NCI-H187 treated with DMSO at 0.1 percent for 48 hours (cell line): Measurements from ENCODE around the gene POLN.

ENCODE experiments used
- DNase-seq: peaks from one replicate; lab custom pipeline; 2025; lab: John Stamatoyannopoulos, UW

Gene POLN

GRCh38 chr4:2262145-2262943, 20.4 kb upstream of the POLN start:
- peak; percentile 92 for DNase-seq

- no peak for DNase-seq
Measured at GRCh38 chr4:2261853-2262144, 19.9 kb upstream of the POLN start, which contains the start of gene MXD4. MXD4 (minus strand) TSS chr4:2262109; CDS start chr4:2261980, 129 bp downstream.

GRCh38 chr4:2261110-2261852, 19.4 kb upstream of the POLN start:
- DNase-seq: no peak

- DNase-seq: no peak
Measured at GRCh38 chr4:2260344-2261109, 18.6 kb upstream of the POLN start.

GRCh38 chr4:2259541-2260343, 17.8 kb upstream of the POLN start:
- no peak for DNase-seq

GRCh38 chr4:2259036-2259540, 17.2 kb upstream of the POLN start:
- DNase-seq: no peak

GRCh38 chr4:2258091-2259035, 16.4 kb upstream of the POLN start:
- no peak for DNase-seq

GRCh38 chr4:2257361-2258081, 15.6 kb upstream of the POLN start:
- DNase-seq: no peak

- no peak for DNase-seq
Measured at GRCh38 chr4:2256781-2257191, 14.9 kb upstream of the POLN start.

GRCh38 chr4:2256156-2256731, 14.3 kb upstream of the POLN start:
- no peak for DNase-seq

- DNase-seq: no peak
Measured at GRCh38 chr4:2255501-2256155, 13.7 kb upstream of the POLN start.

- no peak for DNase-seq
Measured at GRCh38 chr4:2254665-2255500, 13.0 kb upstream of the POLN start.

- DNase-seq: no peak
Measured at GRCh38 chr4:2253160-2254084, 11.5 kb upstream of the POLN start.

GRCh38 chr4:2252530-2253091, 10.7 kb upstream of the POLN start:
- no peak for DNase-seq

- no peak for DNase-seq
Measured at GRCh38 chr4:2251795-2252529, 10.0 kb upstream of the POLN start.
